ENCODE data around the gene TSPAN31.

The TSPAN31 gene

GRCh38 chr12:57764662-57765002 is 19.8 kb downstream of the TSPAN31 start:
- TF ChIP-seq FOXP2 (optimal IDR thresholded peaks at IDR 0.05; ENCODE audit: borderline replicate concordance, extremely low read depth, extremely low read length, insufficient read depth) (no peak), SIN3A (IDR thresholded peaks at IDR 0.05; ENCODE audit: borderline replicate concordance, insufficient read depth, low read length) (no peak), TAF1 (IDR thresholded peaks at IDR 0.05; ENCODE audit: borderline replicate concordance, insufficient read depth, low read length) (no peak), POLR2AphosphoS5 (IDR thresholded peaks at IDR 0.05; ENCODE audit: low read depth, low read length) (no peak)
- TF ChIP-seq, protein P1, sequence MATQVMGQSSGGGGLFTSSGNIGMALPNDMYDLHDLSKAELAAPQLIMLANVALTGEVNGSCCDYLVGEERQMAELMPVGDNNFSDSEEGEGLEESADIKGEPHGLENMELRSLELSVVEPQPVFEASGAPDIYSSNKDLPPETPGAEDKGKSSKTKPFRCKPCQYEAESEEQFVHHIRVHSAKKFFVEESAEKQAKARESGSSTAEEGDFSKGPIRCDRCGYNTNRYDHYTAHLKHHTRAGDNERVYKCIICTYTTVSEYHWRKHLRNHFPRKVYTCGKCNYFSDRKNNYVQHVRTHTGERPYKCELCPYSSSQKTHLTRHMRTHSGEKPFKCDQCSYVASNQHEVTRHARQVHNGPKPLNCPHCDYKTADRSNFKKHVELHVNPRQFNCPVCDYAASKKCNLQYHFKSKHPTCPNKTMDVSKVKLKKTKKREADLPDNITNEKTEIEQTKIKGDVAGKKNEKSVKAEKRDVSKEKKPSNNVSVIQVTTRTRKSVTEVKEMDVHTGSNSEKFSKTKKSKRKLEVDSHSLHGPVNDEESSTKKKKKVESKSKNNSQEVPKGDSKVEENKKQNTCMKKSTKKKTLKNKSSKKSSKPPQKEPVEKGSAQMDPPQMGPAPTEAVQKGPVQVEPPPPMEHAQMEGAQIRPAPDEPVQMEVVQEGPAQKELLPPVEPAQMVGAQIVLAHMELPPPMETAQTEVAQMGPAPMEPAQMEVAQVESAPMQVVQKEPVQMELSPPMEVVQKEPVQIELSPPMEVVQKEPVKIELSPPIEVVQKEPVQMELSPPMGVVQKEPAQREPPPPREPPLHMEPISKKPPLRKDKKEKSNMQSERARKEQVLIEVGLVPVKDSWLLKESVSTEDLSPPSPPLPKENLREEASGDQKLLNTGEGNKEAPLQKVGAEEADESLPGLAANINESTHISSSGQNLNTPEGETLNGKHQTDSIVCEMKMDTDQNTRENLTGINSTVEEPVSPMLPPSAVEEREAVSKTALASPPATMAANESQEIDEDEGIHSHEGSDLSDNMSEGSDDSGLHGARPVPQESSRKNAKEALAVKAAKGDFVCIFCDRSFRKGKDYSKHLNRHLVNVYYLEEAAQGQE (IDR thresholded peaks at IDR 0.05; ENCODE audit: insufficient read depth in 1 of 2, low read depth in 2 of 2, low read length in 2 of 2): no peak

DNA sequence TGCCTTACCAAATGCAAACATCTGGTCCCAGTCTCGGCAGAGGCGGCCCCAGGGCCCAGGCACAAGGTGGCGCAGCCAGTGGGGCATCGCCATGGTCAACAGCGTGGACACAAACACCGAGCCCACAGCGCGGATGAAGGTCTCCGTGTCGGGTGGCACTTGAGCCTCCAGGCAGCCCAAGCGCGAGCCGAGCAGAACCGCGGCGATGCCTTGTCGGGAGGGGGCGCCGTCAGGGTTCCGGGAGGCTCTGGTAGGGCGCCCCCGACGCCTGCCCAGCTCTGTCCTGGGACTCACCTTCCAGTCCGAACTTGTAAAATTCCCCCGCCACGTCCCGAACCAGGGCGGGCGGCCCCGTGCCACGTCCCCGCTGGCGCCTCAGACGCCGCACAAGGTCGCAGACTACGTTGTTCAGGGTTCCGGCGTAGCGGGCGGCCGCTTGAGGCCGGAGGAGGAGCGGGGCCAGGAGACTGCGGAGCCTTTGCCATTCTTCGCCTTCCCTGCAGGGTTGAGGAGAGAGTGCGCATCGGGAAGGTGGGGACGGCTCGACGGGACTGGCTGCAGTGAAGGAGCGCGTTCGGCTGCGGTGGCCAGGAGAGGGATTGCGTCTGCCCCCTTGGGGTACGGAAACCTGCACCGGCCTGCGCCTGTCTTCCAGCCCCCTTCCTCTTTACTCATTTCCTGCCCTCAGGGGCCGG is 20.3 kb downstream of the TSPAN31 start:
- TF ChIP-seq, protein P1 (IDR thresholded peaks at IDR 0.05; ENCODE audit: insufficient read depth in 1 of 2, low read depth in 2 of 2, low read length in 2 of 2): no peak
- TF ChIP-seq FOXP2 (optimal IDR thresholded peaks at IDR 0.05; ENCODE audit: borderline replicate concordance, extremely low read depth, extremely low read length, insufficient read depth): no peak
- TF ChIP-seq TAF1 (IDR thresholded peaks at IDR 0.05; ENCODE audit: borderline replicate concordance, insufficient read depth, low read length): no peak
- TF ChIP-seq POLR2AphosphoS5 (IDR thresholded peaks at IDR 0.05; ENCODE audit: low read depth, low read length): no peak
- no peak for TF ChIP-seq SIN3A (IDR thresholded peaks at IDR 0.05; ENCODE audit: borderline replicate concordance, insufficient read depth, low read length)

GRCh38 chr12:57765698-57766463 is 21.0 kb downstream of the TSPAN31 start:
- TF ChIP-seq SIN3A (IDR thresholded peaks at IDR 0.05; ENCODE audit: borderline replicate concordance, insufficient read depth, low read length): no peak
- TF ChIP-seq TAF1 (IDR thresholded peaks at IDR 0.05; ENCODE audit: borderline replicate concordance, insufficient read depth, low read length): no peak
- TF ChIP-seq, protein P1 (IDR thresholded peaks at IDR 0.05; ENCODE audit: insufficient read depth in 1 of 2, low read depth in 2 of 2, low read length in 2 of 2): no peak
- no peak for TF ChIP-seq POLR2AphosphoS5 (IDR thresholded peaks at IDR 0.05; ENCODE audit: low read depth, low read length)
- no peak for TF ChIP-seq FOXP2 (optimal IDR thresholded peaks at IDR 0.05; ENCODE audit: borderline replicate concordance, extremely low read depth, extremely low read length, insufficient read depth)

- 0 out of 2 replicates have a peak, but pooled peaks have one; percentile 15 for TF ChIP-seq POLR2AphosphoS5 (IDR thresholded peaks at IDR 0.05; ENCODE audit: low read depth, low read length)
- TF ChIP-seq, protein P1 (IDR thresholded peaks at IDR 0.05; ENCODE audit: insufficient read depth in 1 of 2, low read depth in 2 of 2, low read length in 2 of 2): no peak
These were observed 21.8 kb downstream of the TSPAN31 start, which contains the start of gene CYP27B1 for GRCh38 chr12:57766464-57767304. TSS of gene CYP27B1 (minus strand) at chr12:57767078. CDS start at chr12:57767041, 37 bp downstream.
